SK-N-SH treated with all-trans-retinoic acid at 6 μM for 48 hours (cell line): ENCODE results near the gene MYRF.

Experiments used
- ARNTL ChIP-seq: fragments of 450-650 bp; formaldehyde crosslinking; IDR thresholded peaks from 2 replicates; pipeline ENCODE4 v1.5.0; 2020; ENCODE audit warnings: low read depth, mild to moderate bottlenecking, moderate library complexity, borderline replicate concordance
- CREB5 ChIP-seq: fragments of 250-450 bp; sonication (Bioruptor Pico); IDR thresholded peaks from 2 replicates; pipeline ENCODE4 v1.5.1; 2020; ENCODE audit warnings: low read depth, mild to moderate bottlenecking, moderate library complexity
- CSDC2 ChIP-seq: fragments of 250-450 bp; sonication (Bioruptor Pico); IDR thresholded peaks from 2 replicates; pipeline ENCODE4 v1.5.0; 2020; ENCODE audit warnings: mild to moderate bottlenecking, moderate library complexity
- ISL1 ChIP-seq: fragments of 250-450 bp; sonication (Bioruptor Pico); IDR thresholded peaks from 2 replicates; pipeline ENCODE4 v2.1.2; 2022; ENCODE audit warnings: mild to moderate bottlenecking, moderate library complexity
- PATZ1 ChIP-seq: fragments of 250-450 bp; sonication (Bioruptor Pico); IDR thresholded peaks from 2 replicates; pipeline ENCODE4 v1.8.0; 2020; ENCODE audit warnings: mild to moderate bottlenecking, moderate library complexity, borderline replicate concordance
- RARB ChIP-seq: fragments of 250-450 bp; sonication (Bioruptor Pico); IDR thresholded peaks from 2 replicates; pipeline ENCODE4 v1.8.0; 2021; ENCODE audit warnings: mild to moderate bottlenecking, moderate library complexity
- ZC3H10 ChIP-seq: fragments of 250-450 bp; sonication (Bioruptor Pico); IDR thresholded peaks from 2 replicates; pipeline ENCODE4 v1.5.1; 2021; ENCODE audit warnings: mild to moderate bottlenecking, moderate library complexity
- ZNF8 ChIP-seq: fragments of 450-650 bp; formaldehyde crosslinking; IDR thresholded peaks from 2 replicates; pipeline ENCODE4 v1.5.0; 2020; ENCODE audit warnings: mild to moderate bottlenecking, moderate library complexity

GRCh38 chr11:61757213-61757862 is 4.9 kb downstream of the MYRF start:
- TF ChIP-seq ARNTL (CRISPR knock-in tag): no peak
- TF ChIP-seq ISL1 (CRISPR knock-in tag): no peak
- TF ChIP-seq ZC3H10 (CRISPR knock-in tag): no peak
- no peak for TF ChIP-seq PATZ1
- no peak for TF ChIP-seq RARB (CRISPR knock-in tag)
- no peak for TF ChIP-seq CREB5 (CRISPR knock-in tag)
- TF ChIP-seq ZNF8 (CRISPR knock-in tag): no peak
- no peak for TF ChIP-seq CSDC2
